K562 (cell line): ENCODE measurements around the gene ABCF2. TPM values are rescaled to one million over a fixed set of nuclear protein-coding genes. Genes with fewer than 3 reads are reported as not detected.

Source experiments
- ATAC-seq: fragments of 200-7000 bp; cut with Tn5 transposase; 3 replicates; pipeline ENCODE4 v1.9.1; 2020; ENCODE audit warnings: moderate library complexity
- BruUV-seq: library from RNA; stranded (reverse); fragments of 400-500 nt; replicated peaks from 2 replicates; lab custom pipeline; 2021; lab: Mats Ljungman, UMichigan
- CTCF ChIA-PET: fragments of 300-600 bp; formaldehyde crosslinking; extraction: SDS; loops from one replicate; lab custom pipeline; 2021; ENCODE audit warnings: low intra/inter-chr PET ratio; lab: Yijun Ruan, JAX
- POLR2A ChIA-PET: fragments of 300-600, 350-650 bp; sonication (Branson Sonifier 250); formaldehyde crosslinking; extraction: SDS; loops from one replicate; lab custom pipeline; 2021; ENCODE audit warnings: antibody characterized with exemption, inconsistent platforms; lab: Yijun Ruan, JAX
- DNase-seq, 4 experiments: peaks; one replicate each; pipeline versions ENCODE4 v3.0.0 to v3.0.0-alpha.2; 2011 to 2018; ENCODE audit warnings: low spot score in 3 of 4, mixed read lengths in 3 of 4; ENCODE audit errors: extremely low read depth in 1 of 4
- FAIRE-seq: peaks from 2 replicates; lab custom pipeline; 2011; peaks lifted over from hg19 to GRCh38; lab: Jason Lieb, UNC
- H2AFZ ChIP-seq: 2 replicates; pipeline ENCODE4 v1.6.0; 2011; ENCODE audit warnings: low read depth, low read length, control low read depth, inconsistent platforms
- H3K27ac ChIP-seq: fragments of 200-600 bp; 3 replicates; pipeline ENCODE4 v1.8.0; 2011; ENCODE audit warnings: low read depth, mild to moderate bottlenecking, control low read depth, inconsistent platforms, low read length, moderate library complexity, mixed read lengths; ENCODE audit errors: extremely low read depth
- H3K27me3 ChIP-seq, 2 experiments: fragments of 300-600 bp in 1 of 2; 2 replicates in 1 of 2; 3 replicates in 1 of 2; pipeline versions ENCODE4 v1.6.0 to v1.8.0; 2011; ENCODE audit warnings: inconsistent platforms in 2 of 2, low read length in 2 of 2, mild to moderate bottlenecking in 1 of 2, mixed read lengths in 1 of 2, moderate library complexity in 1 of 2; ENCODE audit not compliant: control insufficient read depth in 2 of 2, insufficient read depth in 2 of 2
- H3K36me3 ChIP-seq: fragments of 300-600 bp; 3 replicates; pipeline ENCODE4 v1.8.0; 2011; ENCODE audit warnings: mild to moderate bottlenecking, low read length, inconsistent platforms; ENCODE audit not compliant: control insufficient read depth, insufficient read depth
- H3K4me1 ChIP-seq, 2 experiments: fragments of 200-600 bp in 1 of 2; replicated peaks in 1 of 2; 2 replicates in 1 of 2; 3 replicates in 1 of 2; pipeline versions ENCODE4 v1.5.1 to v1.8.0; 2011; ENCODE audit warnings: inconsistent platforms in 2 of 2, low read length in 2 of 2, mild to moderate bottlenecking in 1 of 2, mixed read lengths in 1 of 2, moderate library complexity in 1 of 2; ENCODE audit not compliant: control insufficient read depth in 2 of 2, insufficient read depth in 2 of 2
- H3K4me2 ChIP-seq: 2 replicates; pipeline ENCODE4 v1.6.1; 2011; ENCODE audit warnings: low read length, control low read depth, inconsistent platforms, mixed read lengths; ENCODE audit not compliant: insufficient read depth
- H3K4me3 ChIP-seq: fragments of 200-600 bp; sonication (generic), shearing (Covaris generic); 2 replicates; pipeline ENCODE4 v1.5.1; 2016; ENCODE audit warnings: control low read depth, inconsistent platforms
- H3K79me2 ChIP-seq: fragments of 200-600 bp; 3 replicates; pipeline ENCODE4 v1.8.0; 2011; ENCODE audit warnings: low read length, inconsistent platforms; ENCODE audit not compliant: control insufficient read depth, insufficient read depth
- H3K9ac ChIP-seq, 2 experiments: 2 replicates each; pipeline versions ENCODE4 v1.6.0 to v1.6.1; 2011; ENCODE audit warnings: low read depth in 2 of 2, low read length in 2 of 2, control low read depth in 1 of 2, inconsistent platforms in 1 of 2, mild to moderate bottlenecking in 1 of 2, mixed read lengths in 1 of 2; ENCODE audit not compliant: insufficient read depth in 1 of 2
- H3K9me1 ChIP-seq: one replicate; pipeline ENCODE4 v1.6.0; 2011; ENCODE audit warnings: inconsistent platforms, mild to moderate bottlenecking, low read length, moderate library complexity; ENCODE audit not compliant: control insufficient read depth, insufficient read depth
- H3K9me3 ChIP-seq: replicated peaks from 2 replicates; pipeline ENCODE4 v1.5.1; 2011; ENCODE audit warnings: low read depth, low read length, inconsistent platforms; ENCODE audit not compliant: control insufficient read depth, insufficient read depth
- H4K20me1 ChIP-seq: replicated peaks from 2 replicates; pipeline ENCODE4 v1.6.1; 2011; ENCODE audit warnings: low read length, inconsistent platforms, mixed read lengths; ENCODE audit not compliant: control insufficient read depth, insufficient read depth
- NUFIP1 ChIP-seq: fragments of 450-650 bp; IDR thresholded peaks from 2 replicates; pipeline ENCODE4 v1.6.1; 2018; ENCODE audit not compliant: partially characterized antibody
- RAD21 ChIP-seq, 2 experiments: fragments of 250-450 bp in 1 of 2; fragments of 450-650 bp in 1 of 2; sonication (Bioruptor Pico) in 1 of 2; formaldehyde crosslinking in 1 of 2; IDR thresholded peaks in 1 of 2; conservative IDR thresholded peaks in 1 of 2; 2 replicates each; pipeline versions ENCODE4 v1.4.0 to v1.8.0; 2020 to 2022; ENCODE audit warnings: mild to moderate bottlenecking in 2 of 2, moderate library complexity in 1 of 2
- WGBS: fragments of 100-300 bp; shearing (Covaris generic); methylation state at CpG from one replicate; pipeline ENCODE4 v1.1.6; 2016; ENCODE audit warnings: low coverage, mixed read lengths; ENCODE audit not compliant: insufficient coverage; ENCODE audit errors: missing lambda C conversion rate; 5-methylcytosine and 5-hydroxymethylcytosine counted together
- in situ Hi-C: fragments of 300-500 bp; cut with MboI; formaldehyde crosslinking; loops from 4 replicates; pipeline ENCODE4 v1.15.0; 2018; ENCODE audit warnings: inconsistent platforms, mixed read lengths
- intact Hi-C: fragments of 100-400 bp; cut with micrococcal nuclease; formaldehyde crosslinking; loops from 2 replicates; pipeline ENCODE4 v1.14.2; 2022
- polyA plus RNA-seq, 8 experiments: library from polyadenylated mRNA; depleted of rRNA in 4 of 8; stranded (reverse) in 5 of 8; unstranded in 3 of 8; fragments of >200 nt; fragmentation: Nextera tagmentation in 2 of 8; fragmentation: Illumina TruSeq in 1 of 8; extraction: Ambion mirVana in 2 of 8; extraction: Trizol in 1 of 8; gene quantifications; 2 replicates each; pipeline versions ENCODE4 v1.2.1 to v1.2.3, GENCODE V29; 2011 to 2014; ENCODE audit warnings: inconsistent platforms in 1 of 8, missing spikeins in 1 of 8
- total RNA-seq, 7 experiments: library from RNA; depleted of rRNA in 6 of 7; stranded (reverse); fragments of >200 nt in 6 of 7; fragmentation: Illumina TruSeq in 2 of 7; extraction: Trizol in 2 of 7; gene quantifications; 2 replicates each; pipeline versions ENCODE4 v1.2.1 to v1.2.3, GENCODE V29; 2011 to 2021; ENCODE audit warnings: low replicate concordance in 1 of 7
- TF ChIP-seq, protein P1 (sequence below), 3 experiments: IDR thresholded peaks in 2 of 3; conservative IDR thresholded peaks in 1 of 3; 2 replicates each; pipeline ENCODE4 v1.5.1; 2011 to 2012; ENCODE audit warnings: low read length in 3 of 3, mild to moderate bottlenecking in 3 of 3, control low read depth in 2 of 3, improper control_type of control experiment in 1 of 3, inconsistent platforms in 1 of 3, low read depth in 1 of 3, mixed read lengths in 1 of 3, moderate library complexity in 1 of 3; ENCODE audit not compliant: insufficient read depth in 2 of 3
- TF ChIP-seq, protein P2 (sequence below): sonication (generic); formaldehyde crosslinking; IDR thresholded peaks from 2 replicates; pipeline ENCODE4 v1.9.0; 2022; ENCODE audit warnings: mild to moderate bottlenecking, missing genetic modification reagents
- TF ChIP-seq, protein P3 (sequence below): sonication (generic); formaldehyde crosslinking; IDR thresholded peaks from 2 replicates; pipeline ENCODE4 v1.8.1; 2023; ENCODE audit warnings: mild to moderate bottlenecking, missing genetic modification reagents
- TF ChIP-seq, protein P4 (sequence below): fragments of 450-650 bp; formaldehyde crosslinking; IDR thresholded peaks from 2 replicates; pipeline ENCODE4 v1.4.0; 2020; ENCODE audit warnings: mild to moderate bottlenecking, mixed read lengths
- TF ChIP-seq, protein P5 (sequence below): sonication (generic); formaldehyde crosslinking; IDR thresholded peaks from 2 replicates; pipeline ENCODE4 v1.5.0; 2020; ENCODE audit warnings: missing genetic modification reagents

ABCF2 gene
- total and polyA plus RNA-seq, 9 of the 15 experiments (the other 6 are each of a cell fraction or from before 2014, with no cell fraction given): 62.1 to 224 (median 113) TPM

DNA sequence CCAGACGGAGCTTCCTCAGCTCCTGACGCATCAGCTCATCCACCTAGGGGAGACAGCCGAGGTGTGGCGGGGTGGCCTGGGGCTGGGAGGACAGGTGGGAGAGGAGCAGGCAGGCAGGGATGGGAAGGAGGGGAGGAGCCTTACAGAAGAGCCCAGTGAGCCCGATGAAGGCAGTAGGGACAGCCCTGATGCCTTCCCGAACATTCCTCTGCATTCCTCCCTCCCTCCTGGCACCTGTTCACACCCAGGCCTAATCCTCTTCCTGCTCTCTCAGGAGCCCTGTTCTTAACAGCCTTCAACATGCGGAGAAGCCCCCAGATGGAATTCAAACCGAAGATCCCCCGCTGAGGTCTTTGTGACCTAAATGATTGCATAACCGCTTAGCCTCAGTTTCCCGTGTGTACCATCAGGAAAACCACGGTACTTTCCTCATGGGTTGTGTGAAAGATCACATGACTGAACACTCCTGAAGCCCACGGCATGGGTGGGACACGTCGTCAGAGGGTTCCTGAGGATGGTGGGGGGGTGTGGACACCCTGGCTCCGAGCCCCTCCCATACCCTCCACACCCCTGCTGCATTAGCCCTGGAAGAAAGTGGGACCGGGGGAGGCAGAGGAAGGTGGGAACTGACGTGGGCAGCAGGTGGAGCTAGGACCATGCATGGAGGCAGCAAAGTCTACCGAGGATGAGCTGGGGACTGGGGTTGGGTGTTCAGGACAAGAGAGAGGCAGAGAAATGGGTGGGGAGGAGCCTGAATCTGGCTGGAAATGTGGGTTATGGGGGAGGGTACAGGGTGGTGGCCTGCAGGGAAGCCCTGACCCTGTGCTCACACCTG lies 31.2 kb downstream of the ABCF2 start:
- Histone ChIP-seq H3K4me2 (no peak overlapping the region), H2AFZ (no peak overlapping the region), H3K27me3 (peaks cover 82 to 96% of the 10 kb centered on the region in 2 experiments), H3K4me1 (peaks cover 0 to 8% of the 10 kb centered on the region in 2 experiments; a peak in 1 of 5 replicates), H3K79me2 (no peaks in the 10 kb centered on the region), H3K4me3 (no peak overlapping the region), H3K9me1 (no peaks in the 10 kb centered on the region), H3K36me3 (no peaks in the 10 kb centered on the region), H3K9ac (no peak overlapping the region), H3K9me3 (no peaks in the 10 kb centered on the region), H3K27ac (no peak overlapping the region), H4K20me1 (peaks cover 29% of the 10 kb centered on the region)
- FAIRE-seq (no peak), DNase-seq (no peak), ATAC-seq (peak; percentile 10; the same call in 2 of the 3 replicates)
- BruUV-seq: no TSS peak
- POLR2A ChIA-PET: interaction anchor here (0.5 to 1.8 kb wide), 3 partner anchors 8 to 97 kb away, joined by 3 to 4 read pairs (median 4); partner anchors contain the start of gene ASB10
- in situ Hi-C loops: no loop called here
- WGBS: under 1% methylated on average over 19 of the region's 19 CpGs
- intact Hi-C loops: no loop called here
- CTCF ChIA-PET: interaction anchor here (0.6 to 0.7 kb wide), 2 partner anchors 10 to 107 kb away, joined by 3 to 5 read pairs; no protein-coding TSS in a partner anchor
- TF ChIP-seq RAD21 (CRISPR knock-in tag; conservative IDR thresholded peaks at IDR 0.05 in 1 of 2, IDR thresholded peaks at IDR 0.05 in 1 of 2) (peak in 1 of 2 experiments; percentile 36; a peak in 2 of 4 replicates), NUFIP1 (no peak)
- TF ChIP-seq, protein P1, sequence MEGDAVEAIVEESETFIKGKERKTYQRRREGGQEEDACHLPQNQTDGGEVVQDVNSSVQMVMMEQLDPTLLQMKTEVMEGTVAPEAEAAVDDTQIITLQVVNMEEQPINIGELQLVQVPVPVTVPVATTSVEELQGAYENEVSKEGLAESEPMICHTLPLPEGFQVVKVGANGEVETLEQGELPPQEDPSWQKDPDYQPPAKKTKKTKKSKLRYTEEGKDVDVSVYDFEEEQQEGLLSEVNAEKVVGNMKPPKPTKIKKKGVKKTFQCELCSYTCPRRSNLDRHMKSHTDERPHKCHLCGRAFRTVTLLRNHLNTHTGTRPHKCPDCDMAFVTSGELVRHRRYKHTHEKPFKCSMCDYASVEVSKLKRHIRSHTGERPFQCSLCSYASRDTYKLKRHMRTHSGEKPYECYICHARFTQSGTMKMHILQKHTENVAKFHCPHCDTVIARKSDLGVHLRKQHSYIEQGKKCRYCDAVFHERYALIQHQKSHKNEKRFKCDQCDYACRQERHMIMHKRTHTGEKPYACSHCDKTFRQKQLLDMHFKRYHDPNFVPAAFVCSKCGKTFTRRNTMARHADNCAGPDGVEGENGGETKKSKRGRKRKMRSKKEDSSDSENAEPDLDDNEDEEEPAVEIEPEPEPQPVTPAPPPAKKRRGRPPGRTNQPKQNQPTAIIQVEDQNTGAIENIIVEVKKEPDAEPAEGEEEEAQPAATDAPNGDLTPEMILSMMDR (IDR thresholded peaks at IDR 0.05 in 2 of 3, conservative IDR thresholded peaks at IDR 0.05 in 1 of 3; ENCODE audit: insufficient read depth in 2 of 3, low read depth in 1 of 3, low read length in 3 of 3): peak; percentile 8 to 23 (median 19); a peak in 1 of 6 replicates
- TF ChIP-seq, protein P2, sequence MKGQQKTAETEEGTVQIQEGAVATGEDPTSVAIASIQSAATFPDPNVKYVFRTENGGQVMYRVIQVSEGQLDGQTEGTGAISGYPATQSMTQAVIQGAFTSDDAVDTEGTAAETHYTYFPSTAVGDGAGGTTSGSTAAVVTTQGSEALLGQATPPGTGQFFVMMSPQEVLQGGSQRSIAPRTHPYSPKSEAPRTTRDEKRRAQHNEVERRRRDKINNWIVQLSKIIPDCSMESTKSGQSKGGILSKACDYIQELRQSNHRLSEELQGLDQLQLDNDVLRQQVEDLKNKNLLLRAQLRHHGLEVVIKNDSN (CRISPR knock-in tag): 0 out of 2 replicates have a peak, but pooled peaks have one; percentile 21
- TF ChIP-seq, protein P3, sequence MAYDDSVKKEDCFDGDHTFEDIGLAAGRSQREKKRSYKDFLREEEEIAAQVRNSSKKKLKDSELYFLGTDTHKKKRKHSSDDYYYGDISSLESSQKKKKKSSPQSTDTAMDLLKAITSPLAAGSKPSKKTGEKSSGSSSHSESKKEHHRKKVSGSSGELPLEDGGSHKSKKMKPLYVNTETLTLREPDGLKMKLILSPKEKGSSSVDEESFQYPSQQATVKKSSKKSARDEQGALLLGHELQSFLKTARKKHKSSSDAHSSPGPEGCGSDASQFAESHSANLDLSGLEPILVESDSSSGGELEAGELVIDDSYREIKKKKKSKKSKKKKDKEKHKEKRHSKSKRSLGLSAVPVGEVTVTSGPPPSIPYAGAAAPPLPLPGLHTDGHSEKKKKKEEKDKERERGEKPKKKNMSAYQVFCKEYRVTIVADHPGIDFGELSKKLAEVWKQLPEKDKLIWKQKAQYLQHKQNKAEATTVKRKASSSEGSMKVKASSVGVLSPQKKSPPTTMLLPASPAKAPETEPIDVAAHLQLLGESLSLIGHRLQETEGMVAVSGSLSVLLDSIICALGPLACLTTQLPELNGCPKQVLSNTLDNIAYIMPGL: no peak
- TF ChIP-seq, protein P4, sequence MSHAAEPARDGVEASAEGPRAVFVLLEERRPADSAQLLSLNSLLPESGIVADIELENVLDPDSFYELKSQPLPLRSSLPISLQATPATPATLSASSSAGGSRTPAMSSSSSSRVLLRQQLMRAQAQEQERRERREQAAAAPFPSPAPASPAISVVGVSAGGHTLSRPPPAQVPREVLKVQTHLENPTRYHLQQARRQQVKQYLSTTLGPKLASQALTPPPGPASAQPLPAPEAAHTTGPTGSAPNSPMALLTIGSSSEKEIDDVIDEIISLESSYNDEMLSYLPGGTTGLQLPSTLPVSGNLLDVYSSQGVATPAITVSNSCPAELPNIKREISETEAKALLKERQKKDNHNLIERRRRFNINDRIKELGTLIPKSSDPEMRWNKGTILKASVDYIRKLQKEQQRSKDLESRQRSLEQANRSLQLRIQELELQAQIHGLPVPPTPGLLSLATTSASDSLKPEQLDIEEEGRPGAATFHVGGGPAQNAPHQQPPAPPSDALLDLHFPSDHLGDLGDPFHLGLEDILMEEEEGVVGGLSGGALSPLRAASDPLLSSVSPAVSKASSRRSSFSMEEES (CRISPR knock-in tag): peak; percentile 52
- TF ChIP-seq, protein P5, sequence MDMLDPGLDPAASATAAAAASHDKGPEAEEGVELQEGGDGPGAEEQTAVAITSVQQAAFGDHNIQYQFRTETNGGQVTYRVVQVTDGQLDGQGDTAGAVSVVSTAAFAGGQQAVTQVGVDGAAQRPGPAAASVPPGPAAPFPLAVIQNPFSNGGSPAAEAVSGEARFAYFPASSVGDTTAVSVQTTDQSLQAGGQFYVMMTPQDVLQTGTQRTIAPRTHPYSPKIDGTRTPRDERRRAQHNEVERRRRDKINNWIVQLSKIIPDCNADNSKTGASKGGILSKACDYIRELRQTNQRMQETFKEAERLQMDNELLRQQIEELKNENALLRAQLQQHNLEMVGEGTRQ (CRISPR knock-in tag): peak; percentile 9; the same call in 1 of the 2 replicates
